ENCODE data around the gene ITPRID2. TPM values are rescaled to one million over a fixed set of nuclear protein-coding genes. Genes with fewer than 3 reads are reported as not detected.
"Not testable (repeated sequence)": the region's sequence is repeated elsewhere in the genome, so short reads cannot be mapped to it uniquely, and the experiment has no call there.

ITPRID2 gene
- polyA plus RNA-seq, 4 donors: 39.4 to 108 (median 46.8) TPM

DNA sequence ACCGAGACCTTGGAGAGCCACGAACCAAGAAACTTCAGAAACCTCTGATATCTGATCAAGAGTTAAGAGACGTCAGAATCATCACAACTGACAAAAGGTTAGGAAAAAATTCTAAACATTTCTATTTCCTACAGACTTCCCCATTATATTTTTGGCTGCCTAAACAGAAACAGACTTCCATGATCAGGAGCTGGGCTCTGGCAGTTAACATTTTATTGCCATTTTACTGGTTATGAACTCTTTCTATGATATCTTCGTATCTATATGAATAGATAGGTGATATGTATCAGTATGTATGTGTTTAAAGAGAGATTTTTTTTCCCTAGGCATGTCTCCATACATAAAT, 63.0 kb downstream of the ITPRID2 start:
- Histone ChIP-seq H3K27me3 (ENCODE audit: control insufficient read depth in 3 of 3, insufficient read depth in 3 of 3, low read length in 3 of 3) (no peaks in the 10 kb centered on the region), H3K4me1 (ENCODE audit: control insufficient read depth in 3 of 3, insufficient read depth in 2 of 3, low read depth in 1 of 3, low read length in 2 of 3) (peaks cover 3 to 11% (median 4%) of the 10 kb centered on the region in 3 donors), H3K9me3 (ENCODE audit: control insufficient read depth in 2 of 2, insufficient read depth in 1 of 2, low read depth in 1 of 2, low read length in 1 of 2) (no peaks in the 10 kb centered on the region), H3K36me3 (ENCODE audit: control insufficient read depth in 3 of 3, insufficient read depth in 2 of 3, low read depth in 1 of 3, low read length in 3 of 3) (no peaks in the 10 kb centered on the region), H3K4me3 (ENCODE audit: low read depth in 1 of 3, low read length in 3 of 3) (peak overlapping the region in 2 of 3 donors; percentile 6 to 35), H3K27ac (ENCODE audit: low read depth in 1 of 3, low read length in 2 of 3) (no peak overlapping the region)
- DNase-seq: no peak
- no peak for FAIRE-seq
- 8 to 20% (median 12%) methylated on average over 4 of the region's 4 CpGs for WGBS, 3 donors

DNA sequence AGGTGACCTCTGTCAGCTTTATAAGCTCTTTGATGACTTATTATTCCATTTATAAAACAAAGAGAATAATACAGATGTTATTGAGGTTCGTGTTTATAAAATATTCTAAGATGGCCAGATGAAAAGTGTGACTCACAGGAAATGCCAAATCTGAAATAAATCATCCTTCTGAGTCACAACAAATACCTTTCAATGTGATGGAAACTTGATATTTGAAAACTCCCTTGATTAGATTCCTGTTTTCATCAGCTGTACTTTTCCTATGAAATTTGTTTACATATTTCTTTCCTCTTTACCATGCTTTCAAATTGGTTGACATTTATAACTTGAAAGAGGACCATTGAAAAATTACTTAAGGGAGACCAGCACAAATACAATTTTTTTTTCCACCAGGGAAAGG, 63.5 kb downstream of the ITPRID2 start:
- WGBS, 3 donors: 26 to 54% (median 38%) methylated on average over 1 of the region's 1 CpG
- Histone ChIP-seq H3K27me3 (ENCODE audit: control insufficient read depth in 3 of 3, insufficient read depth in 3 of 3, low read length in 3 of 3) (no peaks in the 10 kb centered on the region), H3K9me3 (ENCODE audit: control insufficient read depth in 2 of 2, insufficient read depth in 1 of 2, low read depth in 1 of 2, low read length in 1 of 2) (no peaks in the 10 kb centered on the region), H3K4me1 (ENCODE audit: control insufficient read depth in 3 of 3, insufficient read depth in 2 of 3, low read depth in 1 of 3, low read length in 2 of 3) (peaks cover 3 to 11% (median 4%) of the 10 kb centered on the region in 3 donors), H3K27ac (ENCODE audit: low read depth in 1 of 3, low read length in 2 of 3) (no peak overlapping the region), H3K36me3 (ENCODE audit: control insufficient read depth in 3 of 3, insufficient read depth in 2 of 3, low read depth in 1 of 3, low read length in 3 of 3) (no peaks in the 10 kb centered on the region), H3K4me3 (ENCODE audit: low read depth in 1 of 3, low read length in 3 of 3) (no peak overlapping the region)
- no peak for DNase-seq
- FAIRE-seq: no peak

DNA sequence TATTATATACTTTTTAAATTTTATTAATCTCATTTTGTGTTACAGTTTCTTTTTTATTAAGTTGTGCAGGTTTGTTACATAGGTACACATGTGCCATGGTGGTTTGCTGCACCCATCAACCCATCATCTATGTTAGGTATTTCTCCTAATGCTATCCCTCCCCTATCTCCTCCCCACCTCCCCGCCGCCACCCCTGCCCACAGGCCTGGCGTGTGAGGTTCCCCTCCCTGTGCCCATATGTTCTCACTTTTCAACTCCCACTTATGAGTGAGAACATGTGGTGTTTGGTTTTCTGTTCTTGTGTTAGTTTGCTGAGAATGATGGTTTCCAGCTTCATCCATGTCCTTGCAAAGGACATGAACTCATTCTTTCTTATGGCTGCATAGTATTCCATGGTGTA, 64.3 kb downstream of the ITPRID2 start:
- DNase-seq; H3K9me3 ChIP-seq (ENCODE audit: control insufficient read depth in 2 of 2, insufficient read depth in 1 of 2, low read depth in 1 of 2, low read length in 1 of 2); H3K27me3 ChIP-seq (ENCODE audit: control insufficient read depth in 3 of 3, insufficient read depth in 3 of 3, low read length in 3 of 3); H3K36me3 ChIP-seq (ENCODE audit: control insufficient read depth in 3 of 3, insufficient read depth in 2 of 3, low read depth in 1 of 3, low read length in 3 of 3); FAIRE-seq; H3K4me3 ChIP-seq (ENCODE audit: low read depth in 1 of 3, low read length in 3 of 3); H3K27ac ChIP-seq (ENCODE audit: low read depth in 1 of 3, low read length in 2 of 3): not testable (repeated sequence)
- 88 to 95% (median 94%) methylated on average over 3 of the region's 3 CpGs for WGBS, 3 donors
- peaks cover 3 to 11% (median 4%) of the 10 kb centered on the region in 3 donors for H3K4me1 ChIP-seq (ENCODE audit: control insufficient read depth in 3 of 3, insufficient read depth in 2 of 3, low read depth in 1 of 3, low read length in 2 of 3)

DNA sequence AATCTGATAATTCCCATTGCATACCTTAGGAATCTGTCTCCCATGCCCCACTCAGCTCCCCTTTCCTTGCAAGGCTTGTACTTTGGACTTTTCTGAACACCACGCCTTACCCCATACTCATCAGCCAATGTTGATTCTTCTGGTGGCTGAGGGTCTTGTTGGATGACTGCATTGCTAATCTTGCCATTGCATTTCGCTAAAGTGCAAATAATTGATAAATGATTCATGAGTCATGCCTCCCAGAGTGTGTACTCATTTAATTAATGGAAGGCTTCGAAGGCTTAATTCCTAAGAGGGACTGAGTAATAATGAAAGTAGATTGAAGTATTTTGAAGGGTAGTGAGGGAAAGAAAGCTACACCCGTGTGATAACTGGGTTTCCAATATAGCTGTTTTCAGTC, 66.1 kb downstream of the ITPRID2 start:
- Histone ChIP-seq H3K27ac (ENCODE audit: low read depth in 1 of 3, low read length in 2 of 3) (no peak overlapping the region), H3K4me1 (ENCODE audit: control insufficient read depth in 3 of 3, insufficient read depth in 2 of 3, low read depth in 1 of 3, low read length in 2 of 3) (peaks cover 3 to 9% (median 4%) of the 10 kb centered on the region in 3 donors), H3K27me3 (ENCODE audit: control insufficient read depth in 3 of 3, insufficient read depth in 3 of 3, low read length in 3 of 3) (no peaks in the 10 kb centered on the region), H3K4me3 (ENCODE audit: low read depth in 1 of 3, low read length in 3 of 3) (no peak overlapping the region), H3K9me3 (ENCODE audit: control insufficient read depth in 2 of 2, insufficient read depth in 1 of 2, low read depth in 1 of 2, low read length in 1 of 2) (no peaks in the 10 kb centered on the region), H3K36me3 (ENCODE audit: control insufficient read depth in 3 of 3, insufficient read depth in 2 of 3, low read depth in 1 of 3, low read length in 3 of 3) (no peaks in the 10 kb centered on the region)
- DNase-seq: peak; percentile 16 to 28
- WGBS, 3 donors: 18 to 44% (median 27%) methylated on average over 4 of the region's 4 CpGs
- FAIRE-seq: no peak

DNA sequence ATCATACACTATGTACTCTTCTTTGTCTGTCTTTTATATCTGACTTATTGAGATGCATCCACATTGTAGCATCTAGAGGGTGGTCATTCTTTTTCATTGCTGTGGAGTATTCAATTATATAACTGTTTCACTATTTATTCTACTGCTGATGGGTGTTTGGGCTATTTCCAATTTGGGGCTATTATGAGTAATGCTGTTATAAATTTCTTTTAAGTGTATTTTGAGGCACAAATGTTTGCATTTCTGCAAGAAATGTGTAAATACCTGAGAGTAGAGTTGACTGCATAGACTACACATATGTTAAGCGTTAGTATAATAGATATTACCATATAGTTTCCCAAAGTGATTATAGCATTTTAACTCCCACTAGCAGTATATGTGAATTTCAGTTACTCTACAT, 67.2 kb downstream of the ITPRID2 start:
- DNase-seq (no peak), FAIRE-seq (no peak)
- H3K36me3 ChIP-seq (ENCODE audit: control insufficient read depth in 3 of 3, insufficient read depth in 2 of 3, low read depth in 1 of 3, low read length in 3 of 3): no peaks in the 10 kb centered on the region
- H3K4me3 ChIP-seq (ENCODE audit: low read depth in 1 of 3, low read length in 3 of 3): no peak overlapping the region
- H3K9me3 ChIP-seq (ENCODE audit: control insufficient read depth in 2 of 2, insufficient read depth in 1 of 2, low read depth in 1 of 2, low read length in 1 of 2): no peaks in the 10 kb centered on the region
- no peak overlapping the region for H3K27ac ChIP-seq (ENCODE audit: low read depth in 1 of 3, low read length in 2 of 3)
- H3K4me1 ChIP-seq (ENCODE audit: control insufficient read depth in 3 of 3, insufficient read depth in 2 of 3, low read depth in 1 of 3, low read length in 2 of 3): peaks cover 3 to 4% (median 3%) of the 10 kb centered on the region in 3 donors
- H3K27me3 ChIP-seq (ENCODE audit: control insufficient read depth in 3 of 3, insufficient read depth in 3 of 3, low read length in 3 of 3): no peaks in the 10 kb centered on the region
- WGBS, 3 donors: 91 to 95% (median 93%) methylated on average over 1 of the region's 1 CpG

DNA sequence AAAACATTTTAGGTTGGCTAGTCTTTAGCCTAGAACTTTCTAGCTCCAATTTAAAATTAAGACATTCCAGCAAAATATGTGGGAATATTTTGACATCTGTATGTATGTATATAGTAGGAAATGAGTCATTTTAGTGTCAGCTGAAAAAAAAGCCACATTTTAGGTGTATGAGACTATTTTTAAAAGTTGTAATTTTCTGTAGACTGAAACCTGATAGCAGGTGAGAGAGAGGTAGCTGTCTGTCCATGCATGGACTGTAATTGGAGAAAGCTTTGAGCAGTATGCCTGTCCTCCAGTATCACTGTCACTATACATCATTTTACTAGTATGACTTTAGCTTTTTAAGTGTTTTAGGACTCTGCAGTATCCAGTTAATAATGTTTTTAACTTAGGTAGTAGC, 68.0 kb downstream of the ITPRID2 start:
- Histone ChIP-seq H3K4me3 (ENCODE audit: low read depth in 1 of 3, low read length in 3 of 3) (no peak overlapping the region), H3K36me3 (ENCODE audit: control insufficient read depth in 3 of 3, insufficient read depth in 2 of 3, low read depth in 1 of 3, low read length in 3 of 3) (no peaks in the 10 kb centered on the region), H3K27ac (ENCODE audit: low read depth in 1 of 3, low read length in 2 of 3) (no peak overlapping the region), H3K27me3 (ENCODE audit: control insufficient read depth in 3 of 3, insufficient read depth in 3 of 3, low read length in 3 of 3) (no peaks in the 10 kb centered on the region), H3K9me3 (ENCODE audit: control insufficient read depth in 2 of 2, insufficient read depth in 1 of 2, low read depth in 1 of 2, low read length in 1 of 2) (no peaks in the 10 kb centered on the region), H3K4me1 (ENCODE audit: control insufficient read depth in 3 of 3, insufficient read depth in 2 of 3, low read depth in 1 of 3, low read length in 2 of 3) (peaks cover 0 to 4% (median 3%) of the 10 kb centered on the region in 3 donors)
- DNase-seq (no peak), FAIRE-seq (no peak)

DNA sequence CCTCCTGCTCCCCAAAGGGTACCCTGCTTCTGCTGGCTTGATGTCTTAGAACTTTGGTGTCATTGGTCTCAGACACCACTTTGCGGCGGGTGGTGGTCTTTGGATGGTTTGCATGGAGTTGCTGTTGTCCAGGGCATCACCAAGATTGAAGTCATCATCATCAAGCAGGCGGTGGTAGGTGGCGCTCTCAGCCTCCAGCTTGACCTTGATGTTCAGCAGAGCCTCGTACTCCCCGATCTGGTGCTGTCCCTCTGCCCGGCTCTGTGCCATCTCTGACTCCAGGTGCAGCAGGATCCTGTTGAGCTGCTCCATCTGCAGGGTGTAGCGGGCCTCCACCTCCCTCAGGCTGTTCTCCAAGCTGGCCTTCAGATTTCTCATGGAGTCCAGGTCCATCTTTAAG, 69.6 kb downstream of the ITPRID2 start:
- H3K36me3 ChIP-seq (ENCODE audit: control insufficient read depth in 3 of 3, insufficient read depth in 2 of 3, low read depth in 1 of 3, low read length in 3 of 3); H3K4me1 ChIP-seq (ENCODE audit: control insufficient read depth in 3 of 3, insufficient read depth in 2 of 3, low read depth in 1 of 3, low read length in 2 of 3); H3K27ac ChIP-seq (ENCODE audit: low read depth in 1 of 3, low read length in 2 of 3); H3K27me3 ChIP-seq (ENCODE audit: control insufficient read depth in 3 of 3, insufficient read depth in 3 of 3, low read length in 3 of 3); DNase-seq; FAIRE-seq; H3K9me3 ChIP-seq (ENCODE audit: control insufficient read depth in 2 of 2, insufficient read depth in 1 of 2, low read depth in 1 of 2, low read length in 1 of 2); H3K4me3 ChIP-seq (ENCODE audit: low read depth in 1 of 3, low read length in 3 of 3): not testable (repeated sequence)
- 91 to 96% (median 92%) methylated on average over 8 of the region's 8 CpGs for WGBS, 3 donors

DNA sequence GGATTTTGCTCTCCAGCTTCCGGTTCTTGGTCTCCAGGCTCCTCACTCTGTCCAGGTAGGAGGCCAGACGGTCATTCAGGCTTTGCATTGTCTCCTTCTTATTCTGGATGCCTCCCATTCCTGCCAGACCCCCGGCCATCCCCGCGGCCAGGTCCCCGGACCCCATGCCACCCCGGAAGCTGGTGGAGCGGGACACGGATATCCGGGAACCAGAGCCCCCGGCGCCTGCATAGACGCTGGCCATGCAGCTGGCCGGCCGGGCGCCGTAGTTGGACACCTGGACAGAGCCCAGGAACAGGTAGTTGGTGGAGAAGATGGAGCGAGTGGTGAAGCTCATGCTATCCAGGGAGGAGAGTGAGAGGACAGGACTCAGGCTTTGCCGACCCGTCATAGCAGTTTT, 70.6 kb downstream of the ITPRID2 start:
- Histone ChIP-seq H3K4me1 (ENCODE audit: control insufficient read depth in 3 of 3, insufficient read depth in 2 of 3, low read depth in 1 of 3, low read length in 2 of 3) (peaks cover 0 to 4% (median 3%) of the 10 kb centered on the region in 3 donors), H3K27ac (ENCODE audit: low read depth in 1 of 3, low read length in 2 of 3) (no peak overlapping the region), H3K9me3 (ENCODE audit: control insufficient read depth in 2 of 2, insufficient read depth in 1 of 2, low read depth in 1 of 2, low read length in 1 of 2) (no peaks in the 10 kb centered on the region), H3K4me3 (ENCODE audit: low read depth in 1 of 3, low read length in 3 of 3) (no peak overlapping the region), H3K27me3 (ENCODE audit: control insufficient read depth in 3 of 3, insufficient read depth in 3 of 3, low read length in 3 of 3) (no peaks in the 10 kb centered on the region), H3K36me3 (ENCODE audit: control insufficient read depth in 3 of 3, insufficient read depth in 2 of 3, low read depth in 1 of 3, low read length in 3 of 3) (no peaks in the 10 kb centered on the region)
- 96 to 97% (median 96%) methylated on average over 20 of the region's 20 CpGs for WGBS, 3 donors
- FAIRE-seq (no peak), DNase-seq (no peak)

DNA sequence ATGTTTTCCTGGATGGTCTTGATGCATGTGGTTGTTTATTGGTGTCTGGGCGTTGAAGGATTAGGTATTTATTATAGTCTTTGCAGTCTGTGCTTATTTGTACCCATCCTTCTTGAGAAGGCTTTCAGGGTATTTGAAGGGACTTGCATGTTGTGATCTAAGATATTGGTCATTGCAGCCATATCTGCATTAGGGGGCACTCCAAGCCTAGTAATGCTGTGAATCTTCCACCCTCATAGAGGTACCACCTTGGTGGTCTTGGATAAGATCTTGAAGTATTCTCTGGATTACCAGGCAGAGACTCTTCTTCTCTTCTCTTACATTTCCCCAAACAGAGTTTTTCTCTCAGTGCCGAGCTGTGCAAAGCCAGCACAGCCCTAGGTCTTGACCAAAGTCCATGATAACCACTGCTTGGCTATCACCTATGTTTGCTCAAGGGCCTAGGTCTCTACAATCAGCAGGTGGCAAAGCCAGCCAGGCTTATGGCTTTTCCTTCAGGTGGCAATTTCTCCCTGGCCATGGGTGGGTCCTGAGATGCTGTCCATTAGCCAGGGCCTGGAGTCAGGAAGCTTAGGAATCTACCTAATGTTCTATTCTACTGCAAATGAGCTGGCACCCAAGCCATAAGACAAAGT, 78.7 kb downstream of the ITPRID2 start:
- no peak overlapping the region for H3K27ac ChIP-seq (ENCODE audit: low read depth in 1 of 3, low read length in 2 of 3)
- H3K36me3 ChIP-seq (ENCODE audit: control insufficient read depth in 3 of 3, insufficient read depth in 2 of 3, low read depth in 1 of 3, low read length in 3 of 3): no peaks in the 10 kb centered on the region
- no peaks in the 10 kb centered on the region for H3K4me1 ChIP-seq (ENCODE audit: control insufficient read depth in 3 of 3, insufficient read depth in 2 of 3, low read depth in 1 of 3, low read length in 2 of 3)
- DNase-seq (peak; percentile 18 to 68), FAIRE-seq (no peak)
- H3K4me3 ChIP-seq (ENCODE audit: low read depth in 1 of 3, low read length in 3 of 3): no peak overlapping the region
- no peaks in the 10 kb centered on the region for H3K9me3 ChIP-seq (ENCODE audit: control insufficient read depth in 2 of 2, insufficient read depth in 1 of 2, low read depth in 1 of 2, low read length in 1 of 2)
- WGBS, 3 donors: 46 to 71% (median 49%) methylated on average over 2 of the region's 2 CpGs
- H3K27me3 ChIP-seq (ENCODE audit: control insufficient read depth in 3 of 3, insufficient read depth in 3 of 3, low read length in 3 of 3): no peaks in the 10 kb centered on the region

All from small intestine (tissue), 7 donors.